Tibial artery (tissue), 4 donors: ENCODE data around the gene IQCM.

ENCODE experiments used
- DNase-seq, 2 donors: peaks; one replicate each; pipeline ENCODE4 v3.0.0-alpha.2; 2019
- H3K27ac ChIP-seq, 2 donors: fragments of 200-600 bp; sonication (generic) in 1 of 2; 1 replicate in 1 of 2; 2 replicates in 1 of 2; pipeline ENCODE4 v1.5.1; 2018 to 2019; ENCODE audit warnings: mild to moderate bottlenecking in 1 of 2
- H3K27me3 ChIP-seq, 2 donors: fragments of 200-600 bp; sonication (generic) in 1 of 2; one replicate each; pipeline versions ENCODE4 v1.5.1 to v1.6.0; 2016 to 2019
- H3K36me3 ChIP-seq, 3 donors: fragments of 200-600 bp; sonication (generic) in 2 of 3; one replicate each; pipeline ENCODE4 v1.5.1; 2016 to 2019; ENCODE audit warnings: mild to moderate bottlenecking in 2 of 3
- H3K4me1 ChIP-seq, 4 donors: fragments of 200-600 bp; sonication (generic) in 2 of 4; 1 replicate in 3 of 4; 2 replicates in 1 of 4; pipeline ENCODE4 v1.5.1; 2016 to 2019
- H3K4me3 ChIP-seq, 2 donors: fragments of 200-600 bp; sonication (generic) in 1 of 2; 1 replicate in 1 of 2; 2 replicates in 1 of 2; pipeline ENCODE4 v1.5.1; 2018 to 2019; ENCODE audit warnings: mild to moderate bottlenecking in 2 of 2
- H3K9me3 ChIP-seq, 3 donors: fragments of 200-600 bp; sonication (generic) in 1 of 3; one replicate each; pipeline ENCODE4 v1.5.1; 2016 to 2019
- intact Hi-C: fragments of 100-400 bp; cut with DNase I; formaldehyde crosslinking; loops from one replicate; pipeline ENCODE4 v1.15.0; 2023; ENCODE audit warnings: low total_unique reads
- TF ChIP-seq, protein P1 (sequence below), 2 experiments: fragments of 200-600 bp in 1 of 2; fragments of 450-650 bp in 1 of 2; IDR thresholded peaks; one replicate each; pipeline ENCODE4 v1.5.1; 2017 to 2019; ENCODE audit warnings: antibody characterized with exemption in 2 of 2, mild to moderate bottlenecking in 1 of 2, moderate library complexity in 1 of 2

The IQCM gene

DNA sequence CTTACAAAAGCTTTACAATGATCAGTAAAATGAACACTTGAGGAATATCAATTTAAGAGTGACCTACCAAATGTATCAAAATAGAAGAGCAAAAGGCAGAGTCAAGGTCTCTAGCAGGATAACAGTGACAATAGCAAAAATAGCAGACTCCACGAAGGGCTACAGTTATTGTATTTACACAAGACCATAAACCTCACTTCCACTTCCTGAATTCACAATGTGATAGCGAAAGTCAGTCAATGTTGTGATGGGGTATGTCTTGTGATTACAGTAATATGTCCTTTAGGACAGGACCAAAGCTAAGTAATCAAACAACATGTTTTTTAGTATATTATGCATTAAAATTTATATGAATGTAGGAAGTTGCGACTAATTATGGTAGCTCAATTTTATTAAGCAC lies 139.6 kb downstream of the IQCM start:
- no peak overlapping the region for H3K27ac ChIP-seq
- no peak overlapping the region for H3K4me3 ChIP-seq
- no peaks in the 10 kb centered on the region for H3K27me3 ChIP-seq
- H3K9me3 ChIP-seq: peaks cover 0 to 12% (median 4%) of the 10 kb centered on the region in 3 donors
- H3K36me3 ChIP-seq: no peaks in the 10 kb centered on the region
- TF ChIP-seq, protein P1, sequence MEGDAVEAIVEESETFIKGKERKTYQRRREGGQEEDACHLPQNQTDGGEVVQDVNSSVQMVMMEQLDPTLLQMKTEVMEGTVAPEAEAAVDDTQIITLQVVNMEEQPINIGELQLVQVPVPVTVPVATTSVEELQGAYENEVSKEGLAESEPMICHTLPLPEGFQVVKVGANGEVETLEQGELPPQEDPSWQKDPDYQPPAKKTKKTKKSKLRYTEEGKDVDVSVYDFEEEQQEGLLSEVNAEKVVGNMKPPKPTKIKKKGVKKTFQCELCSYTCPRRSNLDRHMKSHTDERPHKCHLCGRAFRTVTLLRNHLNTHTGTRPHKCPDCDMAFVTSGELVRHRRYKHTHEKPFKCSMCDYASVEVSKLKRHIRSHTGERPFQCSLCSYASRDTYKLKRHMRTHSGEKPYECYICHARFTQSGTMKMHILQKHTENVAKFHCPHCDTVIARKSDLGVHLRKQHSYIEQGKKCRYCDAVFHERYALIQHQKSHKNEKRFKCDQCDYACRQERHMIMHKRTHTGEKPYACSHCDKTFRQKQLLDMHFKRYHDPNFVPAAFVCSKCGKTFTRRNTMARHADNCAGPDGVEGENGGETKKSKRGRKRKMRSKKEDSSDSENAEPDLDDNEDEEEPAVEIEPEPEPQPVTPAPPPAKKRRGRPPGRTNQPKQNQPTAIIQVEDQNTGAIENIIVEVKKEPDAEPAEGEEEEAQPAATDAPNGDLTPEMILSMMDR (IDR thresholded peaks at IDR 0.05): no peak
- no peak for DNase-seq
- no peaks in the 10 kb centered on the region for H3K4me1 ChIP-seq
- intact Hi-C loops: no loop called here

DNA sequence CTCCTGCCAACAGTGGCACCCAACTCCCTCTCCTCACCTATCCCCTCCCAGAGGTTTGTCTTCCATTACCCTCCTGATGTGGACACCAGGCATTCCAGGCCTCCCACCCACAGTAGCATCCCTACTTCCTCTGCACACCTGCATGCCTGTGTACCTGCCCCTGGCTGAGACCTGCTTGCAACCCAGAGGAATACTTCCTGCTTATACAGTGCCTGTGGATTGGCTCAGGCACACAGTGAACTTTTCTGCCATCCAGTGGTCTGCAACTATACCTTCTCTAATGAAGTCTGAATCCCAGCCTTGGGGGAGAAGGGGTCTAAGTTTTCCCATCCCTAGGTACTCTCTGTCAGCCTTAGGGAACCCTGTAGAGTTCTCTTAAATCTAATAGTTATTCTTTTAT lies 169.9 kb downstream of the IQCM start:
- no peak for DNase-seq
- TF ChIP-seq, protein P1 (IDR thresholded peaks at IDR 0.05): no peak
- no peaks in the 10 kb centered on the region for H3K4me1 ChIP-seq
- H3K36me3 ChIP-seq: no peaks in the 10 kb centered on the region
- intact Hi-C loops: no loop called here
- H3K27ac ChIP-seq: no peak overlapping the region
- no peaks in the 10 kb centered on the region for H3K9me3 ChIP-seq
- no peak overlapping the region for H3K4me3 ChIP-seq
- no peaks in the 10 kb centered on the region for H3K27me3 ChIP-seq

DNA sequence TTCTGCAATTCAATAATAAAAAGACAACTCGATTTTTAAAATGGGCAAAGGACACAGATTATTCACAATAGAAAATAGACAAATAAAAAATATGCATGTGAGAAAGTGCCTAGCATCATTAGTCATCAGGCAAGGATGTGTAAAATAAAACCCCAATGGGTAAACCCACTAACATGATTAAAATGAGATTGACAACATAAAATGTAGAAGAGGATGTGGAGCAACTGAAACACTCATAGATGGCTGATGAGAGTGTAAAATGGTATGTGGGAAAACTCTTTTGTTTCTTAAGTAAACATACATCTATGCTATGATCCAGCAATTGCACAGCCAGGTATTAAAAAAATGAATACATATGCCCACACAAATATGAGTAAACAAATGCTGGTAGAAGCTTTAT lies 177.6 kb downstream of the IQCM start:
- intact Hi-C loops: no loop called here
- Histone ChIP-seq H3K27ac (no peak overlapping the region), H3K9me3 (no peaks in the 10 kb centered on the region), H3K36me3 (no peaks in the 10 kb centered on the region), H3K27me3 (no peaks in the 10 kb centered on the region), H3K4me1 (no peaks in the 10 kb centered on the region), H3K4me3 (no peak overlapping the region)
- no peak for DNase-seq
- TF ChIP-seq, protein P1 (IDR thresholded peaks at IDR 0.05): no peak

DNA sequence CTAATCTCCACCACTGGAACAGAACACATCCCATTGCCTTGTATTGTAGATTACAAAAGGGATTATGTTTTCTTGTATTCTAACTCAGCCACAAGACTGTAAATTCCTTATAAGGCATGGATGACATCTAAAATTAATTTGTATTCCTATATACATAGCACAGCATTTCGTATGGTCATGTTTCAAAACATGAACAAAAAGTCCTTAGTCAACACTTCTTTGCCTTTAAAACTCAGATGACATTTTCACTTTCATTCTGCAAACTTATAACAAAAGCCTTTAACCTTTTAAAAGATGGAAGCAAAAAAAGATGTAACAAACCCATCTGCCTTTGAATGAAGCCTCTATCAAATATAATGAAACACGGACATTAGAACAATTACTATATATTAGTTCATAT lies 181.3 kb downstream of the IQCM start:
- Histone ChIP-seq H3K27me3 (no peaks in the 10 kb centered on the region), H3K4me1 (no peaks in the 10 kb centered on the region), H3K27ac (no peak overlapping the region), H3K9me3 (no peaks in the 10 kb centered on the region), H3K4me3 (no peak overlapping the region), H3K36me3 (no peaks in the 10 kb centered on the region)
- DNase-seq: no peak
- intact Hi-C loops: no loop called here
- TF ChIP-seq, protein P1 (IDR thresholded peaks at IDR 0.05): no peak

DNA sequence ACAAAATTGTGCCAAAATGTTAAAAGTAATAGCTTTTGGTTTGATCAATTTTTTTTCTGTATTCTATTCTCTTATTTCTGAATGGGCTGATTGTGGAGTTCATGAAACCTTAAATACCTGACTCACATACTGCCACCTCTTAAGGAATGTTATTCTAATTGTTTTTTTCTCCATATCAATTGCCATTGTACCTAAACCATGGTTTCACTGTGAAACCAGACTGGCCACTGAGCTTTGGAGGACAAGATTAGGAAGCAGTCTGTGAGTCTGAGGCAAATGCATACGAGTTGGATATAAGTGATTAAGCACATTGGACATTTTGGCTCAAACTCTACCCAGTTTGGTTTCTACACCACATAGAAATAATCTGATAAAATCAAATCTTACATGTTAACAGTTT lies 184.0 kb downstream of the IQCM start:
- TF ChIP-seq, protein P1 (IDR thresholded peaks at IDR 0.05): no peak
- no peak overlapping the region for H3K4me3 ChIP-seq
- no peaks in the 10 kb centered on the region for H3K4me1 ChIP-seq
- no peaks in the 10 kb centered on the region for H3K9me3 ChIP-seq
- no peak overlapping the region for H3K27ac ChIP-seq
- intact Hi-C loops: no loop called here
- no peaks in the 10 kb centered on the region for H3K27me3 ChIP-seq
- H3K36me3 ChIP-seq: no peaks in the 10 kb centered on the region
- DNase-seq: no peak

DNA sequence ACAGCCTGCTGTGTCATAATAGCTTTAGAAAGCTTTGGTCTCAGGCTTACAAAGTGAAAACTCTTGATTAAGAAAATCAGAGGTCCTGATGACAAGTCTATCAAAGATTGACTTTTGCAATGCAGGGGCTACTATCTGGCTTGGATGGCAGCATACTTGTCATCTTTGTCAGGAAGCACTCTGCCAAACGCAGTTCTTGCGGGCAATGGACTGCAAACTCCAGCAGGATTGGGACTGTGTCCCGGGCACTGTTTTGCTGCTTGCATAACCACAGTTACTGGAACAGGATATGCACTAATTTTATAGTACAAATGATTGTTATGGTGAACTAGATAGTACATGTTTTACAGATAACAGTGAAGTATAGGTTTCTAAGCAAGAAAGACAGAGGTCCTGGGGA lies 185.6 kb downstream of the IQCM start:
- H3K4me1 ChIP-seq: no peaks in the 10 kb centered on the region
- no peak overlapping the region for H3K4me3 ChIP-seq
- intact Hi-C loops: no loop called here
- no peak for DNase-seq
- H3K27ac ChIP-seq: no peak overlapping the region
- TF ChIP-seq, protein P1 (IDR thresholded peaks at IDR 0.05): no peak
- H3K9me3 ChIP-seq: no peaks in the 10 kb centered on the region
- H3K27me3 ChIP-seq: no peaks in the 10 kb centered on the region
- no peaks in the 10 kb centered on the region for H3K36me3 ChIP-seq
